Midbrain (tissue), 1 donor: ENCODE results near the gene BAZ2B.

Experiments
- DNase-seq: peaks from one replicate; lab custom pipeline; 2025; lab: John Stamatoyannopoulos, UW

BAZ2B gene

DNA sequence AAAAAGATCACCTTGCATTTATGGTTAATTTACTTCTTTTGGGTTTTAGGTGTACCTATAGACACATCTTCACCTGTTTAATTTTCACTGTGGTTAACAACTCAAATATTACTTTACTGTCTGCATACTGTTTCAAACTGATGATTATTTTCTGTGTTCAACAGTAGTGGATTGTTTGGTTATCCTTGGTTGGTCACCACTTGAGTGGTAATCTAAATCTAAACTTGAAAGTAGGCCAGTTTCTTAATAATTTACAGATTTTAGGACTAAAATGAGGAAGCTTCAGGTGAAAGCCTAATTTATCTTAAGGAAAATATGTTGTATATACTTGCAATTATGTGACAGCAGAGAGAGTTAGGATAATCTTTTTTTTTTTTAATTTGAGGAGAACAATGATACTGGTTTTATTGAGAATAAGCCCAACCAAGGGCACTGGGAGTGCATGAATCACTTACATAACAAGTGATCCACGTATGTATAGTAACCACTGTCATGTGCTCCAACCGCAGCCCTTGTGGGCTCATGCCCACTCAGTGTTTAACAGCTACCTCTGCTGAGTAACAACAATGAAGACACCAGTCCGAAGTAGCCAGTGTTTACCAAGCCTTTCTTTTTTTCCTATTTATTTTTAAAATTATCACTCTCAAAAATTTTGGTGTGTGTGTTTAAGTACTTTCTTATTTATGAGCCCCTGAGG lies 298.8 kb downstream of the BAZ2B start:
- DNase-seq = no peak

DNA sequence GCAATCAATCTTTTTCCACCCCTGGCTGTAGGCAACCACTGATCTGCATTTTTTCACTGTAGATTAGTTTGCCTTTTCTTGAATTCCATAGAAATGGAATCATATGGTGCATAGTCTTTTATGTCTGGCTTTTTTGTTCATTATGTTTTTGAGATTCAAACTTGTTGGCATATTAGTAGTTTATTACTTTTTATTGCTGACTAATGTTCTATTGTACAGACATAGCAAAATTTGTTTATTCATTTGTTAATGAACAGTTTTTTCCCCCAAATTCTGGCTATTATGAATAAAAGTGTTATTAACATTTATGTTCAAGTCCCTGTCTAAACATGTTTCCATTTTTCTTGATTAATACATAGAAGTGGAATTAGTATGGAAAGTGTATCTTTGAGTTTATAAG lies 308.4 kb downstream of the BAZ2B start:
- DNase-seq = no peak

DNA sequence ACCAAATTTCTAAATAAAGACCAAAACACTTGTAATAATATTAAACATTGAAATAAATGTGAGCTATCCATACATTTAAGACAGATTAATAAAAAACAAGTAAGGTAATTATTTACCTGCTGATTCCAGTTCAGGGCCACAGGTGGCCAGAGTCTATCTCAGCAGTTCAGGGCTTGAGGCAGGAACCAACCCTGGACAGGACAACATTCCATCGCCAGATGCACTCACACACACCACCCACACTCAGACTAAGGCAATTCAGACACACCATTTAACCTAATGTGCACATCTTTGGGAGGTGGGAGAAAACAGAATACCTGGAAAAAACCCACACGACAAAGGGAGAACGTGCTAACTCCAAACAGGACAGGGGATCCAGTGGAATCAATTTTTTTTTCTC lies 315.8 kb downstream of the BAZ2B start:
- no peak for DNase-seq

DNA sequence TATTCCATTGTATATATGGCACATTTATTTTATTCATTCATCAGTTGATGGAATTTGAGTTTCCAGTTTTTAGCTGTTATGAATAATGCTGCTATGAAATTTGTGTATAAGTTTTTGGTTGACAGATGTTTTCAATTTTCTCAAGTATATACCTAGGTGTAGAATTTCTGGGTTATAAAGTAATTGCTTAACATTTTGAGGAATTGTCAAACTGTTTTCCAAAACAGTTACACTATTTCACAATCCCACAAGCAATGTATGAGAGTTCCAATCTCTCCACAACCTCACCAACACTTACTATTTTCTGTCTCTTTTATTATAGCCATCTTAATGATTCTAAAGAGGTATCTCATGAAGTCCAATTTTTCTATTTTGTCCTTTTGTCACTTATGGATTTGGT lies 317.4 kb downstream of the BAZ2B start:
- no peak for DNase-seq

DNA sequence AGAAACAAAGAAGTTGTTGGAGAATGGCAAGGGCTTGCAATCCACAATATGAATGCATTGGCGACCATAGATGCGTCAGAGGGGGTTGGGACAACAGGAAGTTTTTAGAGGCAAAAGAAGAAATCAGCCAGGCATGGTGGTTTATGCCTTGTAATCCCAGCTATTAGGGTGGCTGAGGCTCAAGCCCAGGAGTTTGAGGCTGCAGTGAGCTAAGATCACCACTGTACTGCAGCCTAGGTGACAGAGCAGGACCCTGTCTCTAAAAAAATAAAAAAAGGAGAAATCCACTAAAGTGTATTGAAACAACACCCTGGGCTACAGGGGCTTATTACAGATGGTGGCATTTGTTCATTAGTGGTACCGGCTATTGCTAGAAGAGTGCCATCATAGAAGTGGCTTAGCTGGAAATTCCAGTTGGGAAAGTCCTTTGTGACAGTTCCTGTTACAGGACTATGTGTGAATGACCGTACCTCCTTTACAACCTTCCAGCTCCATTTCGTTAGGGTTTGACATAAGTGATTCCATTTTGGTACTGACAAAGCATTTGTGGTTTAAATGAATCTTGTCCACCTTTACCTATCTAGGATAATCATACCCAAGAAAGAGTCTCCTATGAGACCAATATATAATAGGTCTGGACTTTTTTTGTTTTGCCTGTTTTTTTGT lies 319.2 kb downstream of the BAZ2B start:
- no peak for DNase-seq

DNA sequence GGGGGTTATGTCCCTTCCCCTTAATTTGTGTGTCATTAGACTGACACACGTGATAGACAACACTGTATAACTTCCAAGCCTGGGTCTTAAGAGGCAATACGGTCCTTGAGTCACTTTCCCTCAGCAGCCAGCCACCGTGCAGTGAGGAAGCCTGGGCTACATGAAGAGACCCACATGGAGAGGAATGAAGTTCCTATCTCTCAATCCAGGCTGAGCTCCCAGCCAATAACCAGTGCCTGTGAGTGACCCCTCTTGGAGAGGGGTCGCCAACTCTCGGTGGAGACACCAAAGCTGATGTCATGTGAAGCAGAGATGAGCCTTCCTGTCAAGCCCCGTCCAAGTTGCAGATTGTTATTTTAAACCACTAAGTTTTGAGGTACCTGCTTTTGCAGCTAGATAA lies 324.2 kb downstream of the BAZ2B start:
- DNase-seq = no peak

DNA sequence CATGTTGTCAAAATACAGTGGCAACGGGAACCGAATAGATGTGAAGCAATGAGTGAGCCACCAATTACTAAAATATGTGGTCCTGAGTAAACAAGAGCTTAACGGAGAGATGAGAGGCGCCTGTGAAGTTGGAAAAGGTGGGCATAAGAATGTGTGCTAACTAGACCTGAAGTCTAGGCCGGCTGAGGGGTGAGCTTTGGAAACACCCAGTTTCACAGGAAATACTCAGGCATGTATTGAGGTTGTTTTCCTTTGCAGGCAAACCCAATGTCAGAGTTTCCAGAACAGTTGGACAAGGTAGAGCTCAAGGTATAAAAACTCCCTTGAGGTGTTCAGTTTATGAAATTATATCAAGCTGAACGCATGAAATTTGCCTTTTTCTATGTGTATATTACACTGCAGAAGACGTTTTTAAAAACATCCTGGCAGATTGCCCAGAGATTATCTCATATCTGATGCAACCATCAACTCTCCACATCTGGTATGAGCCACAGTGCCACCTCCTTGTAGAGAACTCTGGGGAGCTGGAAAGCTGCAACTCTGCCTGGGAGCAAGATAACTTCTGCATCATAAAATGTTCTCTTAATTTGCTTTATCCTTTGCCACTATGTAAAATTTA lies 325.9 kb downstream of the BAZ2B start:
- DNase-seq = peak; percentile 5

DNA sequence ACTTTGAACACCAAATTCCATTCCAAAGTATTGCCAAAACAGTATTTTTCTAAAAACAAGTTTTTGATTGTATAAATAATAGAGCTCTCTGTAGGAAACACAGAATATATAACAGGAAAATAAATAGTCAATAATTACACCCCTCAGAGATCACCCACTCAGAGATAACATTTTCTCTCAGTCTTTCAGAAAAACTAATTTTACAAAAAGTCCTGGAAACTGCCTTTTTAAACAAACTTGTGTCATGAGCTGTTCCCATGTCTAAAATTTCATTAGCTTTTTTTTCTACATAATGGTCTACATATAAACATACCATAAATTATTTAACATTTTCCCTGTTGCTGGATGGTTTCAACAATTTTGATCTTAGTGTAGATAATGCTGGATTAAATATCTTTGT lies 328.6 kb downstream of the BAZ2B start:
- no peak for DNase-seq

DNA sequence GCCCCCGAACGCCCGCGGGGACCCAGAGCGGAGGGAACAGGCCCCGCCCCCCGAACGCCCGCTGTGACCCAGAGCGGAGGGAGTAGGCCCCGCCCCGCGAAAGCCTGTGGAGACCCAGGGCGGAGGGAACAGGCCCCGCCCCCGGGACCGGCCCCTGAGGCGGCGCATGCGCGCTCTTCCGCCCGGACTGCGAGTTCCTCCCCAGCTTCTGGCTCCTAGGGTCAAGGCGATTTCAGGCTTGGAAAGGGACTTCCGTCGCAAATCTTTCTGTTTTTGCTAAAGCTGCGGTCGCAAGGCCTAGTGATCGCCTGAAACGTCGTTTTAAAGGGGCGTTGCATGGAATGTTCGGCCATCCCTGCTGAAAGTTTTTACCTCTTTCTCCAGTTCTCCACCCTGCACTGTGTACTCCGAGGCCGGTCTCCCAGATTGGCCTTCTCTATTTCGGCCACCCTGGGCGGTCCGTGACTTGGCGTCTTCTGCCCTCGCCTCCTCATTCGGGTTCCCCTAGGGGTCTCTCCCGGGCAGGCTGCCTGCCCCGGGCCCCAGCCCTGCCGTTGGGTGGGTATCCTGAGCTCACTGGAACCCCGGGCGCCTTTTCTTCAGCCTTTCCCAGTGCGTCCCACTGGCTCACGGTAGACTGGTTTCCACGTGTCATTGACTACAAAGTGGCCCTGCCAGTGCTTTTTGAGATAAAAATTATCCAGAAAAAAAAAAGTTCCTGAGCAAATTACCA lies 329.5 kb downstream of the BAZ2B start:
- peak; percentile 99 for DNase-seq

DNA sequence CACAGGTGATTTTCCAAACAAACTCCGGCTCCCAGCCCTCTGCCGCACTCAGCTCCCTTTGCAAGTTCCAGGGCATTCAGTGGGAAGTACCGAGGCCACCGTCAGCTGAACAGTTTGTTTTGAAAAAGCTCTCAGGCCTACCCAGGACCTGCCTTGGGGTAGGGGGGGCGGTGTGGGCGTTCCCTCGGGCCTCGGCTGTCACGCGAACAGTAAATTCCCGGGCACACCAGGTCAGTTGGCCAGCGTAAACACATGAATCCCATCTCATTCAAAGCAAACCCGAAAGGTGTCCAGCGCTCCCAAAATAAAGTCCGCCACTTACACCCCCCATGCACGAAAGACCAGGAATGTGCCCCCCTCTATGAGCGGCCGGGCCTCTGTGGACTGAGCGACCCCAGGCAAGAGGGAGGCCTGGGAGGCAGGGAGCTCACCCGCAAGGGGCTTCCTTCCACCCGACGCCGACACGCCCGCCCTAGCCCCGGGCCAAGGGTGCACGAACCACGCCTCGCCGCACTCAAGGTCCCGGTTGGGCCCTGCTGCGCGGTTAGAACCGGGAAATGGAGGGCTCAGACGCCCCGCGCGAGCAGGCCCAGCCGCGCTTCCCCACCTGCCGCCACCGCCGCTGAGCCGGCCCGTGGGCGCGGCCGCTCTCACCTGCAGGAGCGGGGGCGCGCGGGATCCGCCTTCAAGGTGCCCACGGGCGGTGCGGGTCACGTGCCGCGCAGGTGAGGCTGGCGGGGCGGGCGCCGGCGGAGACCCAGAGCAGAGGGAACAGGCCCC lies 330.2 kb downstream of the BAZ2B start, which contains the start of gene WDSUB1:
Gene WDSUB1, minus strand, starts transcription at position 775 of the 780 bp plus-strand sequence. CDS start 3,634 bp downstream, outside the sequence.
- peak; percentile 64 for DNase-seq

DNA sequence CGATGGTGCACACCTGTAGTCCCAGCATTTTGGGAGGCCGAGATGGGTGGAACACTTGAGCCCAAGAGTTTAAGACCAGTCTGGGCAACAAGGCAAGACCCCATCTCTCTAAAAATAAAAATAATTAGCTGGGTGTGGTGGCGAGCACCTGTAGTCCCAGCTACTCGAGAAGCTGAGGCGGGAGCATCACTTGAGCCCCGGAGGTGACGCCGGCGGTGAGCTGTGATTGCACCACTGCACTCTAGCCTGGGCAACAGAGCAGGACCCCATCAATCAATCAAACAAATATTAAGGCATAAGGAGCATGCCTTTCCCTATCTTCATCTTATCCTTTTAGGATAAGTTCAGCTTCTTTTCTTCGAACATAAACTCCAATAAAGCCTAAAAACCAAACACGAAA lies 330.9 kb downstream of the BAZ2B start:
- DNase-seq = no peak

DNA sequence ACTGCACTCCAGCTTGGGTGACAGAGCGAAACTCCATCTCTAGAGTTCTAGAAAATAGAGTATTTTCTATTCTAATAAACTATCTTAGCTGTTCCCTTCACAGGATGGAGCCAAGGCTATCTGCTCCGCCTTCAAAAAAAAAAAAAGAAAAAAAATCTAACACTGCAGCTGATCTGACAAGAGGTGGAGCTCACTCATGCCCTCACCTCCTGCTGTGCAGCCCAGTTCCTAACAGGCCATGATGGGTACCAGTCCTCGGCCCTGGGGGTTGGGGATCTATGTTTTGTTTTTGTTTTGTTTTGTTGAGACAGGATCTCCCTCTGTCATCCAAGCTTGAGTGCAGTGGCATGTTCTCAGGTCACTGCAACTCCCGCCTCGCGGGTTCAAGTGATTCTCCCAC lies 332.8 kb downstream of the BAZ2B start:
- no peak for DNase-seq

DNA sequence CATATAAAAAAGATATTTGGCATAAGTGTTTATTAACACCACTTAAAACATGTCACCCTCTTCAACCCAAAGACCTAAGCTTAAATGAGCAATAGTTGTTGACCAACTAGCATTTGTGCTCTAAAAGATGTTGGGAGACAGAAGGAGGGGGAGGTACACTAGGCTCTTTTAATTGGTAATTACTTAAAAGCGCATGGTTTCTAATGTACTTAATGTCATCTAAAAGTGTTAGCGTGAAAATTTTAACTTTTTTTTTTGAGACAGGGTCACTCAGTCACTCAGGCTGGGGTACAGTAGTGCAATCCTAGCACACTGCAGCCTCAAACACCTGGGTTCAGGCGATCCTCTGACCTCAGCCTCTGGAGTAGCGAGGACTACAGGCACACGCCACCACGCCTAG lies 335.3 kb downstream of the BAZ2B start:
- no peak for DNase-seq

DNA sequence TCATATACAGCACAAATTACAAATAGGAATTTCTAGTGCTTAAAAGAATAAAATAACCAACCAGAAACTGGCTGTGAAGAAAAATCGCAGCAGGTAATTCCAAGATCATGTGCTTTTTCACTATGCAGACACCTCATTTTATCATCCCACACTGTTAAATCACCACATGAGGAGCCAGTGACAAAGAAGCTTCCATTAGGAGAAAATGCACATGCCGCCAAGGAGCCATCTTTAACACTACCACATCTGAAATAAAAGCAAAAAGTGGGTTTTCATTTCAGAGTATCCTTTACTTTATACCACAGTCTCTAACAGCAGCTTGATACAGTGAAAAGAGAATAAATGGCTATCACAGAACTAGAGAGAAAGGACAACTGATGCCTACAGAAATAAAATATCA lies 336.6 kb downstream of the BAZ2B start:
- no peak for DNase-seq

DNA sequence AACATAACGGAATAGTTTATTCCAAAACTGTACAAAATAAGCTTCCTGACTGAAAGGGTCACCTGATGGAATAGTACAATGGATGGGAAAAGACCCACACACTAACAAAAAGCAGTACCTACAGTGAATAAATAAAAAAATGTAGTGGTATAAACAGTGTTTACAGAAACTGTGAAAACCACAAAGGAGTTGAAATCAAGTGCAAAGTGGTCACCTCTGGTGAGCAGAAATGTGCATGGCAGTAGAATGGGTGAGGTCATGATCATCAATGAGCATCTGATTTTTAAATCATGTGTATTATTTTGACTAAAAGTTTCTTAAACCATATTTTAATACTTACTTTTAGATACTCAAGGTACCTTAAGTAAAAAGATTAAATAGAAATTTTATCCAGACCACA lies 341.2 kb downstream of the BAZ2B start:
- DNase-seq = no peak

DNA sequence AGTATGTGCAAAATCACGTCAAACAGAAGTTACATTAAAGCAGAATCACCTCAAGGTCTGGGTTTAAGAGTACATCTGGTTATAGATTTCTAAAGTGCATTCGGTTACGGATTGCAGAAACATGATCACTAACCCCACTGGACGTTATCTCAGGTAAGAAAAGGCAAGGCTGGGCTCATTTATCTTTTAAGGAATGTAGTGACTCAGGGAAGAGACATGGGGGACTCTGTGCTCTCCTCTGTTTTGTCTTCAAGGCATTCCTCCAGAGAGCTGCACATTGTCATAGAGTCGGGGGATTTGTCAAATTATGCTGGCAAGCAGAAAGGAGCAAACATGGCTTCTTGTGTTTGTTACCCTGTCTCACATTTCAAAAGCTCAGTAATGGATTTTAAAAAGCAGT lies 344.2 kb downstream of the BAZ2B start:
- DNase-seq = no peak

DNA sequence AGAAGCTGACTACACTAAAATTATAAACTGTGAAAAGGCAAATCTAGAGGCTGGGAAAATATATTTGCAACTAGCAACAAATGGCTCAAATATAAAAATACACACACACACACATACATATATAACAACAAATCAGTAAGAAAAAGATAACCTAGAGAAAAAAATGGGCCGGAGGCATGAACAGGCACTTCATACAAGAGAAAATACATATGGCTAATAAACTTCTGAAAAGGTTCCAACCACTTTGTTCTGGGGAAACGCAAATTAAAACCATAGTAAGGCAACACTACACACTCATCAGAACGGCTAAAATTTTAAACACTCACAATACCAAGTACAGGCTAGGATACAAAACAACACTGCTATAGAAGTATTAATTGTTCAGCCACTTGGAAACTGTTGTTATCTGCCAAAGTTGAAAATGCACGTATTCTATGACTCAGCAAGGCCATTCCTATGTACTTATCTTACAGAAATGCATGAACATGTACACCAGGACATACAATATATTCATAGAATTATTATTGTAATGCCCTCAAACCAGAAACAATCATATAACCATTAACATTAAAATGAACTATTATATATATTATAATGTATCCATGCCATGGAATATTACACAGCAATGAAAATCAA lies 345.5 kb downstream of the BAZ2B start:
- no peak for DNase-seq
